ENCODE data around the gene TAS2R42.

Gene TAS2R42

GRCh38 chr12:11171969-11172675, 14.6 kb downstream of the TAS2R42 start:
- Histone ChIP-seq H3K36me3 (ENCODE audit: insufficient read depth, low read length) (no peaks in the 10 kb centered on the region), H3K4me3 (ENCODE audit: low read length) (peak overlapping the region; percentile 91), H3K4me2 (ENCODE audit: low read length) (peak overlapping the region; percentile 89), H3K9me3 (replicated peaks; ENCODE audit: low read length) (no peaks in the 10 kb centered on the region), H3K4me1 (ENCODE audit: control insufficient read depth, insufficient read depth, low read length) (peaks cover 5% of the 10 kb centered on the region), H3K27me3 (ENCODE audit: control insufficient read depth, insufficient read depth, low read length) (no peaks in the 10 kb centered on the region), H3K9ac (ENCODE audit: low read depth, low read length) (peak overlapping the region; percentile 97)

- peak within 1 kb of the TSS; percentile 97 for H3K9ac ChIP-seq (ENCODE audit: low read depth, low read length)
- H3K4me1 ChIP-seq (ENCODE audit: control insufficient read depth, insufficient read depth, low read length), result peaks cover 5% of the 10 kb centered on the region
- no peaks in the 10 kb centered on the region for H3K27me3 ChIP-seq (ENCODE audit: control insufficient read depth, insufficient read depth, low read length)
- no peaks in the 10 kb centered on the region for H3K9me3 ChIP-seq (replicated peaks; ENCODE audit: low read length)
- H3K4me2 ChIP-seq (ENCODE audit: low read length), result peak within 1 kb of the TSS; percentile 89
- no peaks in the 10 kb centered on the region for H3K36me3 ChIP-seq (ENCODE audit: insufficient read depth, low read length)
- H3K4me3 ChIP-seq (ENCODE audit: low read length), result peak within 1 kb of the TSS; percentile 91
These were observed 15.4 kb downstream of the TAS2R42 start, which contains the start of gene SMIM10L1 for GRCh38 chr12:11171145-11171968. SMIM10L1 (plus strand) TSS chr12:11171194; CDS start chr12:11171357, 163 bp downstream.

- Histone ChIP-seq H3K4me1 (ENCODE audit: control insufficient read depth, insufficient read depth, low read length) (peaks cover 5% of the 10 kb centered on the region), H3K9me3 (replicated peaks; ENCODE audit: low read length) (no peaks in the 10 kb centered on the region), H3K4me3 (ENCODE audit: low read length) (peak overlapping the region; percentile 91), H3K9ac (ENCODE audit: low read depth, low read length) (peak overlapping the region; percentile 97), H3K36me3 (ENCODE audit: insufficient read depth, low read length) (peaks cover 4% of the 10 kb centered on the region), H3K27me3 (ENCODE audit: control insufficient read depth, insufficient read depth, low read length) (no peaks in the 10 kb centered on the region), H3K4me2 (ENCODE audit: low read length) (peak overlapping the region; percentile 89)
These were observed 16.0 kb downstream of the TAS2R42 start for GRCh38 chr12:11170810-11171144.

GRCh38 chr12:11166300-11166699, 20.4 kb downstream of the TAS2R42 start:
- Histone ChIP-seq H3K9me3 (replicated peaks; ENCODE audit: low read length) (no peaks in the 10 kb centered on the region), H3K36me3 (ENCODE audit: insufficient read depth, low read length) (peaks cover 13% of the 10 kb centered on the region), H3K4me2 (ENCODE audit: low read length) (no peak overlapping the region), H3K9ac (ENCODE audit: low read depth, low read length) (no peak overlapping the region), H3K27me3 (ENCODE audit: control insufficient read depth, insufficient read depth, low read length) (no peaks in the 10 kb centered on the region), H3K4me3 (ENCODE audit: low read length) (no peak overlapping the region), H3K4me1 (ENCODE audit: control insufficient read depth, insufficient read depth, low read length) (no peaks in the 10 kb centered on the region)

- H3K4me3 ChIP-seq (ENCODE audit: low read length), result no peak overlapping the region
- H3K27me3 ChIP-seq (ENCODE audit: control insufficient read depth, insufficient read depth, low read length), result no peaks in the 10 kb centered on the region
- no peak overlapping the region for H3K4me2 ChIP-seq (ENCODE audit: low read length)
- peaks cover 3% of the 10 kb centered on the region for H3K4me1 ChIP-seq (ENCODE audit: control insufficient read depth, insufficient read depth, low read length)
- no peak overlapping the region for H3K9ac ChIP-seq (ENCODE audit: low read depth, low read length)
- H3K36me3 ChIP-seq (ENCODE audit: insufficient read depth, low read length), result peaks cover 13% of the 10 kb centered on the region
- no peaks in the 10 kb centered on the region for H3K9me3 ChIP-seq (replicated peaks; ENCODE audit: low read length)
These were observed 22.4 kb downstream of the TAS2R42 start for GRCh38 chr12:11164384-11164783.

- Histone ChIP-seq H3K27me3 (ENCODE audit: control insufficient read depth, insufficient read depth, low read length) (no peaks in the 10 kb centered on the region), H3K36me3 (ENCODE audit: insufficient read depth, low read length) (peaks cover 13% of the 10 kb centered on the region), H3K4me2 (ENCODE audit: low read length) (no peak overlapping the region), H3K9ac (ENCODE audit: low read depth, low read length) (no peak overlapping the region), H3K9me3 (replicated peaks; ENCODE audit: low read length) (no peaks in the 10 kb centered on the region), H3K4me3 (ENCODE audit: low read length) (no peak overlapping the region), H3K4me1 (ENCODE audit: control insufficient read depth, insufficient read depth, low read length) (peaks cover 3% of the 10 kb centered on the region)
These were observed 24.2 kb downstream of the TAS2R42 start for GRCh38 chr12:11162502-11162901.

- H3K4me1 ChIP-seq (ENCODE audit: control insufficient read depth, insufficient read depth, low read length), result peaks cover 3% of the 10 kb centered on the region
- no peak overlapping the region for H3K4me3 ChIP-seq (ENCODE audit: low read length)
- no peak overlapping the region for H3K9ac ChIP-seq (ENCODE audit: low read depth, low read length)
- peaks cover 8% of the 10 kb centered on the region for H3K36me3 ChIP-seq (ENCODE audit: insufficient read depth, low read length)
- no peak overlapping the region for H3K4me2 ChIP-seq (ENCODE audit: low read length)
- no peaks in the 10 kb centered on the region for H3K27me3 ChIP-seq (ENCODE audit: control insufficient read depth, insufficient read depth, low read length)
- H3K9me3 ChIP-seq (replicated peaks; ENCODE audit: low read length), result no peaks in the 10 kb centered on the region
These were observed 27.8 kb downstream of the TAS2R42 start for GRCh38 chr12:11158885-11159444.

- Histone ChIP-seq H3K4me3 (ENCODE audit: low read length) (no peak overlapping the region), H3K4me2 (ENCODE audit: low read length) (no peak overlapping the region), H3K27me3 (ENCODE audit: control insufficient read depth, insufficient read depth, low read length) (no peaks in the 10 kb centered on the region), H3K9ac (ENCODE audit: low read depth, low read length) (no peak overlapping the region), H3K9me3 (replicated peaks; ENCODE audit: low read length) (no peaks in the 10 kb centered on the region), H3K4me1 (ENCODE audit: control insufficient read depth, insufficient read depth, low read length) (no peaks in the 10 kb centered on the region), H3K36me3 (ENCODE audit: insufficient read depth, low read length) (peaks cover 4% of the 10 kb centered on the region)
These were observed 32.3 kb downstream of the TAS2R42 start for GRCh38 chr12:11154400-11154925.

GRCh38 chr12:11152725-11153124, 34.0 kb downstream of the TAS2R42 start:
- no peak overlapping the region for H3K4me2 ChIP-seq (ENCODE audit: low read length)
- H3K36me3 ChIP-seq (ENCODE audit: insufficient read depth, low read length), result peaks cover 4% of the 10 kb centered on the region
- no peak overlapping the region for H3K9ac ChIP-seq (ENCODE audit: low read depth, low read length)
- no peak overlapping the region for H3K4me3 ChIP-seq (ENCODE audit: low read length)
- no peaks in the 10 kb centered on the region for H3K27me3 ChIP-seq (ENCODE audit: control insufficient read depth, insufficient read depth, low read length)
- H3K9me3 ChIP-seq (replicated peaks; ENCODE audit: low read length), result no peaks in the 10 kb centered on the region
- H3K4me1 ChIP-seq (ENCODE audit: control insufficient read depth, insufficient read depth, low read length), result no peaks in the 10 kb centered on the region

GRCh38 chr12:11150832-11151231, 35.9 kb downstream of the TAS2R42 start:
- Histone ChIP-seq H3K4me1 (ENCODE audit: control insufficient read depth, insufficient read depth, low read length) (no peaks in the 10 kb centered on the region), H3K4me2 (ENCODE audit: low read length) (no peak overlapping the region), H3K9me3 (replicated peaks; ENCODE audit: low read length) (no peaks in the 10 kb centered on the region), H3K36me3 (ENCODE audit: insufficient read depth, low read length) (peaks cover 4% of the 10 kb centered on the region), H3K4me3 (ENCODE audit: low read length) (no peak overlapping the region), H3K9ac (ENCODE audit: low read depth, low read length) (no peak overlapping the region), H3K27me3 (ENCODE audit: control insufficient read depth, insufficient read depth, low read length) (no peaks in the 10 kb centered on the region)

- Histone ChIP-seq H3K9me3 (replicated peaks; ENCODE audit: low read length) (no peaks in the 10 kb centered on the region), H3K36me3 (ENCODE audit: insufficient read depth, low read length) (peaks cover 4% of the 10 kb centered on the region), H3K4me3 (ENCODE audit: low read length) (no peak overlapping the region)
These were observed 39.3 kb downstream of the TAS2R42 start for GRCh38 chr12:11147420-11147819.

More at GRCh38 chr12:11147420-11147819, 39.3 kb downstream of the TAS2R42 start:
- H3K27me3 ChIP-seq (ENCODE audit: control insufficient read depth, insufficient read depth, low read length), result no peaks in the 10 kb centered on the region
- no peaks in the 10 kb centered on the region for H3K4me1 ChIP-seq (ENCODE audit: control insufficient read depth, insufficient read depth, low read length)
- H3K9ac ChIP-seq (ENCODE audit: low read depth, low read length), result no peak overlapping the region
- H3K4me2 ChIP-seq (ENCODE audit: low read length), result no peak overlapping the region
